Stimulated activated CD4-positive, alpha-beta T cell treated with anti-CD3 and anti-CD28 coated beads, Interleukin-12 subunit alpha, Interleukin-12 subunit beta, amount 100 ng/mL, for 4 hours (primary cell): Measurements from ENCODE around the gene ITPK1.

Source experiments
- DNase-seq: peaks from one replicate; pipeline ENCODE4 v3.0.0-alpha.2; 2020

ITPK1 gene

DNA sequence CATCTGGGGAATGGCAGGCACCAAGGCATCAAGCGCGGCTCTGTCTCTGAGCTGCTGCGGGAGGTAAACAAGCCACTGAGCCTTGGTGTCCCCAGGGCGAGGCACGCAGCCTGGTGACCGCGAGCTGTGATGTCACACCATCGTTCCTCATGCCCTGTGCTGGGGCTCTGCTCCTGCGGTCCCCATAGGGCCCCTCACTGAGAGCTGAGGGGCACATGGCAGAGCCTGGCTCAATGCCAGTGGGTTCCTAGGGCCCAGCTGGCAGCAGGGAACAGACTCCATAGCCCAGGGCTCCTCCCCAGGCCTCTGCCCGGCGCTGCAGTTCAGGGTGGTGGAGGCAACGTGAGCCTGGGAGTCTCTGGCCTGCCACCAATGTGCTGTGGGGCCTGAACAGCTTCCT is 170.2 kb downstream of the ITPK1 start:
- DNase-seq: no peak

DNA sequence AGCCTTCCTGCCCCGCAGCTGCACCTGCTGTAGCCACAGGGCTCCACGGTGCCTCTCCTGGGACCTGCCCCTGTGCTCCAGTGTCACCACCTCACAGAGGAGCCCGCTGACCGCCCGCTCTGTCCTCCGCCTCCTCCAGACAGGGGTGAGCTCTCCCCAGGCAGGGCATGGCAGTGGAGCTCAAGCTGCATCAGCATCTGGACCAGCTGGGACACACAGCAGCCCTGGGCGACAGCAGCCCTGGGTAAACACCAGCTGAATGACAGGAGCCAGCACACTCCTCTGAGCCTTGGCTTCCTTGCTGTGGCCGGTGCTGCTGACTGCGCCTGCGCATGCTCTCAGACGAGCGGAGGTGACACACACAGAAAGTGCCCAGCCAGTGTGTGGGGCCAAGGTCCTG is 170.7 kb downstream of the ITPK1 start:
- DNase-seq: no peak

DNA sequence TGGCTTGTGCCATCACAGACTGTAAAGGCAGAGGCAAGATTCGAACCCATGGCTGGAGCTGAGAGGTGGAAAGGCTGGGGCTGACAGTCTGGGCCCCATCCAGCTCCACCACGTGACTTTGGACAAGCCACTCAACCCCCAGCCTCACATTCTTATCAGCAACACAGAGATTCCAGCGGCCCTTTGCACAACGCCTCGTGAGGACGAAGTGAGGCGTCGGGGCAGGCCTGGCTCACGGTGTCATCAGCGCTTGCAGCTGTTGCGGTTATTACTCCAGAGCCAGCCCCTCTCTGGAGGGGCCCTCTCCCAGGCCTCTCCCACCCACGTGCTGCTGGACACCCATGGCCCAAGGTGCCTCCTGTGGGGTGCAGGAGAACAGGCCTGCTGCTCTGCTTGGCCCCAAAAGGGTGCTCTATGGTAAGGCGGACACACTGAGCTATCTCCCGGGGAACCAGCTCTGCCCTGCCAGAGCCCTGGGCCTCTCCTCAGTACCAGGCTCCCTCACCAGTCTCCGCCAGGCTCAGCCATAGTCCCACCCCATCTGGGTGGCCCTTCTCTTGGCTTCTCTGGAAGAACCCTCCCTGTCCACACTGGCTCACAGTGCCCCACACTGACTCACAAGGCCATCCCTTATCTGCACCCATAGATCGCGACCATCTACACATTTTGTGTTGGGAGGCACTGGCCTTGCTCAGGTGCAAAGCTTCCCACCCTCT is 171.7 kb downstream of the ITPK1 start:
- no peak for DNase-seq

DNA sequence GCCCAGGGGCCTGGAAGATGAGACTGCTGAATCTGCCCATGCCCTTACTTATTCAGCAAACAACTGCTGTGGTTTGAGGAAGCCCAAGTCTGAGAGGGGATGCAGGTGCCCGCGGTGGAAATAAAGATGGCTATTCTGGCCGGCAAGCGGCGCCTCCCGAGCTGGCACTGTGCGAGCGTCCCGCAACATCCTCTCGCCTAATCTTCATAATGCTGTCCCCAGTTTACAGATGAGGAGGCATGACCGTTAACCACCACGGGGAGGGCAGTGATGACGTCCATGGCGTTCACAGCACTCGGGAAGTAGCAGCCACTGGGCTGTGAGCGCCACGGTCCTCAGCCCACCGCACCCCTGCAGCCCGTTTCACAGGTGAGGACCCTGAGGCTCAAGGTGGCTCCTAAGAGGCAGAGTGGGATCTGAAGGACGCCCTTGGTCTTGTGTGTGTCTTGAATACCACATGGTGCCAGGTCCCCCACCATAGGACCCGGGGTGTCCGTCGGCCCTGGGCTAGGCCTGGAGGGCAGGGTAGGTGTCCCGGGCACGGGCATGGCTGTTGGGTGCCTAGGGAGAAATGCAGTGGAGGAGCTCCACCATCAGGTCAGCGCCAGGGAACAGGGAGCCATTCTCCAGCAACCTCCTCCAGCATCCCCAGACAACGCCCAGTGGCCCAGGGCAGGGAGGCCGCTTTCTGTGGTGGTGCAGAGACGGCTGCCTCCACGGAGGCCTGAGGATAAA is 172.6 kb downstream of the ITPK1 start:
- DNase-seq: no peak

DNA sequence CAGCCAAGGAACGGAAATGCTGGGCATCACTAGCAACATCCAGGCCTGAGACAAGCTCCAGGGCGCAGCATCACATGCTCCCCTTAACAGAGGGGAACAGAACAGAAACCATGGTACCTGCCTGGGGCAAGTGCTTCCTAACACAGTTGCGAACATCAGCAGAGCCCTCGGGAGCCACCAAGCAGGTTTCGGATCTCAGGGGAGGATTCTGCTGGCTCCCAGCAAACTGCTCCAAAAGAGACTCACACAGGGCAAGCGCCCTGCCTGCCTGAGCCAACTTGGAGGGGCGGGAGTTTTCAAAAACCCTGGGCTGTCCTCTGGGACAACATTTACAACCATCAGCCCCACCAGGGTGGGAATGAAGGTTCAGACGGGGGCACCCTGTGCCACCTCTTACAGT is 173.1 kb downstream of the ITPK1 start:
- no peak for DNase-seq

DNA sequence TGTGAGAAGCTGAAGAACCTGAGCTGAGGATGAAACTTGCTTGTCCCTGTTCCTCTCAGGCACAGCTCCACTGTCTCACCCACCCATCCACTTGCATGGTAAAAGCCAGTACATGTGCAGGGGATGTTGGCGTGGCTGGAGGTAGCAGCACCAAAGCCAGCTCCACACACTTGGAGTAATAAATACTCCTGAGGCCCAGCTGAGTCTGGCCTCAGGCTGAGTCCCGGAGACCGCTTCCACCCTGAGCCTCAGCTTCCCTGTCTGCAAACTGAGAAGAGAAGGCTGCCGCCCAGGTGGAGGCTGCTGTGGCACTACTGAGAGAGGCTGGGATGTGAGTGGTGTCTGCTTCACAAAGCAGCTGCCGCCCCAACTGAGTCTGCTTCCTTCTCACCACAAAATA is 173.6 kb downstream of the ITPK1 start:
- DNase-seq: no peak

DNA sequence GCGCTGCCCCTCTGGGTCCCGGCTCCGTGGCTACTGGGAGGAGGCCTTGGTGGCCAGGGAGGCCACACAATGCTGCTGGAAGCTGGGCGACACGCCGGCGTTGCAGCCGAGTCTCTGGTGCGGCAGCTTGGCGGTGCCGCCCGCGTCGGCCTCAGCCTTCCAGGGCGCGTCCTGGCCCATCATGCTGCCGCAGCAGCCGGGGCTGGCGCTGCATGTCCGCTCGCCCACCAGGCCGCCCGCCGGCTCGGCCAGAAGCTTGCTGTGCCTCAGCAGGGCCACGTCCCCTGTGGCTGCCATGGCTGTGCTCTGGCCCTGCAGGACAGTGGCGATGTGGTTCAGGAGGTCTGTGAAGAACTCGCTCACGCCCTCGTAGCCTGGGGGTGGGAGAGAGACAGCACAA is 174.2 kb downstream of the ITPK1 start:
- DNase-seq: no peak

DNA sequence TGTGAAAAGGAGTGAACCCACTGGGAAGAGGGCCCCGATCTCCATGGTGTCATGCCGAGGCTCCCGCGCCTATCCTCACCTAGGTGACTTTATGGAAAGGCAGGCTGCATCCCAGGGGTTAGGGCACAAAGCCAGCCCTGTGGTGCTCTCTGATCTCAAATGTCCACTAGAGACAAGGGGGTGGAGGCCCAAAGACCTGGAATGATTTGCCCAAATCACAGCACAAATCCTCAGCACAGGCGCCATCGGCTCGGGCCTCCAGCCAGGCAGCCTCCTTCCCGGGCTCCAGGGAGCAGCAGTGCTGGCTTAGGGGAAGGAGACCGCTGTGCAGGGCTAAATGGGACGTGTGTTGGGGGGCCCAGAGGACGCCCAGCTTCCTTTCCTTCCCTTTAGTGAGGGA is 175.2 kb downstream of the ITPK1 start:
- DNase-seq: no peak

DNA sequence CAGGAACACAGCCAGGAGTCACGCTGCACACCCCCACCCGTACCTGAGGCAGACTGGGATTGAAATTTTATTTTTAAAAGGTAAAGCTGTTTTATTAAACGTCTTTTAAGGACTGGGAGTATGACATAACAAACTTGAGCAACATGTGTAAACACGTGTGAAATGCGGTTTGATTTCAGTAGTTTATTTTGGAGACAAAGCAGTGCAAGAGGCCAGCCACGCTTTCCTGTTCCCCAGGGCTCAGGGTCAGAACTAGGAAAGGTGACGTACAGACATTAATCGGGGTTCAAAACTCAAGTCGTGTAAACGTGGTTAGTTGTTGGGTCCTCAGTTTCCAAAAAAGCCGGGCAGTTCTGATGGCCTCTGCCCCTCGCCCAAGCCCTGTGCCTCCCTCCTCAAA is 176.0 kb downstream of the ITPK1 start:
- DNase-seq: no peak

DNA sequence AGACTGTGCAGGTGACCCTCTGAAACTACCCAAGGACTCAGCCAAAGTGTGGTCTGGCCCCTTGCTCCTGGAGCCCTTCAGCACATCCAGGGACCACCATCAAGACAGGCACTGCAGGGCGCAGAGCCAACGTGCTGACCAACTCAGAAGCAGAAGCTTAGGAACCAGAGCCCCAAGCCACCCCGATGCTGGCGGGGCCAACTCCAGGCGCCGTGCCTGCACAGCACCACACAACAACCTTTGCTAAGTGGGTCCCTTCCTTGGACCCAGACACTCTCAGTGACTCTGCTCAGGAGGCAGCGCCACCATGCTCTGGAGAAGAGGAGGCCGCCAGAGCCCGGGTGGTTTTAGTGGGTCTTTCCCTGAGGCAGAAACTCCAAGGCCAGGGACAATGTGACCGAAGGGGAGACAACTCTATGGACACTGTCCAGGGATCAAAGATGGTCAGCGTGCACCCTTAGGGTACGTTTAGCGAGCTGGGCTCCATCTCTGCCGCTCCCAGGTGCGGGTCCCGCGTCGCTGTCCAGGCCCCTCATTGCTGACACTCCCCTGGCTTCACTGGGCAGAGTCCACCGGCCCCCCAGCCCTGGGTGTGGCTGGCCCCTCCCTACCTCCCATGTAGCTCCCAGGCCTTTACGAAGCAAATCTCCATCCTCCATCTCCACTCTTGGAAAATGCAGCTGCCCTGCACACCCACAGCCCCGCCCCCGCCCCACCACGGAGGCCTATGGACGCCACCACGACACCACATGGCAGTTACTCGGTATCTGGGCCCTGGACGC is 176.6 kb downstream of the ITPK1 start:
- DNase-seq: no peak

DNA sequence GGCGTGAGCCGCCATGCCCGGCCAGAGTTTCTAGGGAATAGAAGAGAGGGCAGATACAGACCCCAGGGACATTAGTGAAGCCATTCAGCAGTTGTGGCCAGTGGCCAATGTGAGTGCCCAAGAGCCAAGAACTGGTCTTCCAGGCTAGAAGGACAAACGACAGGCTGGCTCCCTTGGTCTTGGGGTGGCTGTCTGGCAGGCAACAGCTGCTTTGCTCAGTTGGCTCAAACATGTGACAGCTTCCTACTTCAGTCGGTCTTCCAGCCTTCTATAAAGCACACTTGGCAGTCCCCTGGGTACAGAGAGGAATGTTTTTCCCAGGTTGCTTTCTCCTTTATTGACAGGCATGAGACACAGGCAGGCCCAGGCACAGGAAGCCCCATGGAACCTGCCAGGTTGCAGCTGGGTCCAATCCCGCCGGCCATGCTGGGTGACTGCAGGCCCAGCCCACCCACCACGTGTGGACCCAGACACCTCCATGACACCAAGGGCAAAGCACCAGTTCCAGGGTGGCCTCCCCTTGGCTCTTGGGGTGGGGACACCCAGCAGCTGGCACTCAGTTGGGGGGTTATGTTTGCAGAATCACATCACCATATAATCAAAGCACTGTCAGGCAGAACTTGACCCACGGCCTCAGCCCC is 177.4 kb downstream of the ITPK1 start:
- DNase-seq: no peak

DNA sequence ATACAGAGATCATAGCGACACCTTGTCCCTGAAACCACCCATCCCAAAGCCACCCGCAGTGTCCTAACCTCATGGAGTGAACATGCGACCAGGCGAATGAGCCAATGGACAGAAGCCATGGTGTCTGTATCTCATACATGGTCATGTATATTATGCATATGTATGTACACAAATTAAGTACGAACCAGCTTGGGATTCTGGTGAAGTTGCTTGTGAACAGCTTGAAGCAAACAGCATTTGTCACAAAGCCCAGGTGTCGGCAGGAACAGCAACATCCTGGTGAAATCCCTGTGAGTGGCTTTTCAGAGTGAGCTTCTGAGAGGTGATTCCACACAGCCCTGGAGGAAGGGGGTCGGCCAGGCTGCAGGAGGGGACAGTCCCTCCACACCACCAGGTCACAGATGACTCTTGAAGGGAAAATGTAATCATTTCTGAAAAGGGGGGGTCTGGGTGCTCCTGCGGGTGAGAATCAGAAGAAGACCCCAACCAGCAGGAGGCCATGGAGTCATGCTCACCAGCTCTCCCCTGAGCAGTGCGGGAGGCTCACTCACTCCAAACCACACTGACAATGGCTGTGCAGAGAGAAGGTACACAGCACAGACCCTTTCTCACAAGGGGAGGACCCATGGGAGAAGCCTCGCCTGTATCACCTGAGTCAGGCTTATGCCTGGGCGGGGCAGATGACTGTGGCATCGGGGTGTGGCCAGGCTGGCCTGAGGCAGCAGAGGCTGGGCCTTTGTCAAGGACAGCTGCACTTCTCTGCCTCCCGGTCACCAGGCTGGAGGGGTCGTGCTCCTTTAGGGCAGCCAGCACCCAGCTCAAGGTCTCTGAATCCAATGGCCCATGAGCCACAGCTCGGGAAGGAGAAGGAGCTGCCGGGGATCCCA is 178.4 kb downstream of the ITPK1 start:
- DNase-seq: no peak

DNA sequence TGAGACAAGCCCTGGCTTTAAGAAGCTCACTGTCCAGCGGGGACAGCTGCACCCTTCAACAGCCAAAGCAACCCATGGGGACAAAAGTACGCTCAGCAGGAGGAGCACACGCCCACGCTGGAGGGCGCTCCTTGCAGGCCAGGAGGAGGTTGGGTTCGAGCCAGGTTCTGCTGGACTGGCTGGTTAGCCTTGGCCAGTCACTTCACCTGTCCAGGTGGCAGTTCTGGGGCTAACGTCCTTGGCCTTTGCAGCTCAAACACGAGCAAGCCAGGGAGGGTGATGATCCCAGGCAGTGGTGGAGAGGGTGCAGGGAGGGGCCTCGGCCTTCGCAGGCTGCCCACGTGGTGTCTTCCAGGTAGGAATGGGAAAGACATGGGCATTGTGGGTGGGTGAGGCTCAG is 179.6 kb downstream of the ITPK1 start:
- no peak for DNase-seq

DNA sequence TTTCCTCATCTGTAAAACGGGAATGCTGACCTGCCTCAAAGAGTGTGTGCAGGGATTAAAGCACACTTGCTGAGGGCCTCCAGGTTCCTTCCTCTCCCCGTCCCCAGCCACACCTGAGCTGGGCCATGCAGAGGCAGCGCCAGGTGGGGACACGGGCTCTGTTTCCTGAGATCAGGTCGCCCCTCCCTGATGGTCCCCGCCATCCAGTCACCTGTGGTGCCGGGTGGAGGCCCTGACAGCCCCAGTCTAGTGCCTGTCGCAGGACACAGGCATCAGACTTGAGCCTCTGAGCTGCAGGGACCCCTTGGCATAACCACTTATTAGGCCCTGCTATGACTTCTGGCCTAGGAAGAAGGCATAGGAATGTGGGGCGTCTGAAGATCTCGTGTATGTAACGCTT is 180.3 kb downstream of the ITPK1 start:
- no peak for DNase-seq

DNA sequence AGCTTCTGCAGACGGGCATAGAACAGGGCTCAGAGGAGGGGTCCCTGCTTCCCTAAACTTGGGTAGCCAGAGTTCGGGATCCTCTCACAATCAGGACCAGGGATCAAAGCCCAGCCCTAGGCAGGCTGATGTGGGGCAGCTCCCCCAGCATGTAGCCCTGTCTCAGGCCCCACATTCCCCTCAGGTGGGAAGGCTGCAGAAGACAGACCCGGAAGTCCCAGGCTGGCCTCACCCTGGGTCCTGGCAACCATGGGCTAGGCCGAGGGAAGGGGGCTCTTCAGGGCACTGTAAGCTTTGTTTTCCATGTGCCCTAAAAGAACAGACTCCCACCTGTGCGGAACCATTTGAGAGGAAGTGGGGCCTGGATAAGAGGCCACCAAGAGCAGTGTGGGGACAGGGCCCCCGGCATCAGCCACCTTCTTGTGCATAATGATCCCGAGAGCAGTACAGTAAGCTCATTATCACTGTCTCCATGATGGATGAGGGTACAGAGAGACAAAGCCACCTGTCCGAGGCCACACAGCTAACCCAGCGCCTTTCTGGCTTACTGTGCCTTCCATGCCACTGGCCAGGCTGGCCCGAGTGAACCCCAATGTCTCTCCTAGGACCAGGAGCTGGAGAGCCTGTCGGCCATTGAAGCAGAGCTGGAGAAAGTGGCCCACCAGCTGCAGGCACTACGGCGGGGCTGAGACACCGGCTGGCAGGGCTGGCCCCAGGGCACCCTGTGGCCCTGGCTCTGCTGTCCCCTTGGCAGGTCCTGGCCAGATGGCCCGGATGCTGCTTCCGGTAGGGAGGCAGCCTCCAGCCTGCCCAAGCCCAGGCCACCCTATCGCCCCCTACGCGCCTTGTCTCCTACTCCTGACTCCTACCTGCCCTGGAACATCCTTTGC is 181.3 kb downstream of the ITPK1 start:
- DNase-seq: no peak

DNA sequence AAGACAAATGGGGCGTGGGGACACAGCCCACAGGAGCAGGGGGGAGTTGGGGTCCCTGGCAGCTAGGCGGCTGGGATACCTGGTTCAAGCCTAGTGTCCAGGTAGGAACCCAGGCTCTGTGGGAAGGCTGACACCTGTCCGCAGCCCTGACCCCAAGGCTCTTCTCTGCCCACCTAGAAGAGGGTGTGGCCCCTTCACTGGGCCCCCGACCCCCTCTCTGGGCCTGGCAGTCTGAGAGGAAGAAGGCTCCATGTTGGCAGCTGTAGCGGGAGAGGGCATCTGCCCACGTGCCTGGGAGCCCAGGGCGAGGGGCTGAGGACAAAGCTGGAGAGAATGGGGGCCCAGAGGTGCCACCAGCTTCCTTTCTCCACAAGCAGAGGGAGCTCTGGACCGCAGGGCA is 182.2 kb downstream of the ITPK1 start:
- no peak for DNase-seq

DNA sequence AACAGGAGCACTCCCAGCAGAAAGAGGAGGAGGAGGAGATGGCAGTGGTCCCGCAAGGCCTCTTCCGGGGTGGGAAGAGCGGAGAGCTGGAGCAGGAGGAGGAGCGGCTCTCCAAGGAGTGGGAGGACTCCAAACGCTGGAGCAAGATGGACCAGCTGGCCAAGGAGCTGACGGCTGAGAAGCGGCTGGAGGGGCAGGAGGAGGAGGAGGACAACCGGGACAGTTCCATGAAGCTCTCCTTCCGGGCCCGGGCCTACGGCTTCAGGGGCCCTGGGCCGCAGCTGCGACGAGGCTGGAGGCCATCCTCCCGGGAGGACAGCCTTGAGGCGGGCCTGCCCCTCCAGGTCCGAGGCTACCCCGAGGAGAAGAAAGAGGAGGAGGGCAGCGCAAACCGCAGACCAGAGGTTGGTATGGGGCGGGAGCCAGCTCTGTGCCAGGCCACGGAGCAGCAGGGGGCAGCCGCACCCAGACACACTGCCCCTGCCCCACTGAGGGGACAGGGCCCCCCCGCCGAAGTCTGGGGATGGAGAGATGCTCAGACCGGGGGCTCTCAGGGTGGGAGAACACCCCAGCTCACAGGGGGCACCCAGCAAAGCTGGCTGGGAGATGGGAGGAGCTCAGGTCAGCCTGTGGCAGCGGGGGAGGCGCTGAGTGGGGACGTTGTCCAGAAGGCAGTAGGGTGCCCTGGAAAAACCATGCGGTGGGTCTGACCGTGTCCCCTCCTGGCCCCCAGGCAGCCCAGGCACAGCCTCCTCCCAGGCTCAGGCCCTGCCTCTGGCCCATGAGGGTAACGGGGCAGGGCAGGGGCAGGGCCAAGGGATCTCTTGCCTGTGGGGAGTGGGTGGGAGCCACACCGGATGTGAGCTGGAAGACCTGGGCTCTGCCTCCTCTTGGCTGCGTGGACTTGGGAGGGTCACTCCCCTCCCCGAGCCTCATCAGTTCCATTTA is 183.0 kb downstream of the ITPK1 start:
- no peak for DNase-seq

DNA sequence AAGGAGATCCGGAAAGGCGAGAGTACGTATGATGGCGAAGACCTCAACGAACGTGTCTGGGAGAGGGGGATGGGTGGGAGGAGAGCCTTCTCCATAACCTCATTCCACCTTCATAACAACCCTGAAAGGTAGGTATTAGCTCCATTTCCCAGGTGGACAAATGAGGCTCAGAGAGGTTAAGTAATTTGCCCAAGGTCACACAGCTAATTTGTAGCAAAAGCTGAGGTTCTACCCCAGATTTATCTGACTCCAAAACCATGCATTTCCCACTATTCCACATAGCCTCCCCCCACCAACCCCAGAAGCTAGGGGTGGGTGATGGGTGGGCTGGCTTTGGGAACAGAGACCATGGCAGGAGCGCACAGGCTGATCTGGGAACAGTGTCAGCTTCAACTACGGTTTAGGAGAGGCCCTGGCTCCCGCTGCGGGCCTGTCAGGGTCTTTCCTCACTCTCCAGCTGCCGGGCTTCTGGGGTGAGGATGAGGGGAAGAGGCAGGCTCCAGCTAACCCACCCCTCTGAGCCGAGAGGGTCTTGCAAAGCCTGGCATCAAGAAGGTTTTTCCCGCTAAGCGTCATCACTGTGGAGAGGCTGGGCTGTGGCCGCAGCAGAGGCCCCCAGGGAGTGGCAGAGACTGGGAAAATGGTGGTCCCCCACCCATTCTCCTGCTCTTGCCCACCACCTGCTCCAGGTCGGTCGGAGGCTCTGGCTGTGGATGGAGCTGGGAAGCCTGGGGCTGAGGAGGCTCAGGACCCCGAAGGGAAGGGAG is 183.9 kb downstream of the ITPK1 start:
- DNase-seq: no peak
